Hair follicular keratinocyte (primary cell): Measurements from ENCODE around the gene TPCN2. TPM values are rescaled to one million over a fixed set of nuclear protein-coding genes. Genes with fewer than 3 reads are reported as not detected.

ENCODE experiments used
- total RNA-seq: library from RNA; depleted of rRNA; stranded (reverse); fragments of >200 nt; gene quantifications from 2 replicates; pipeline ENCODE4 v1.2.3, GENCODE V29; 2015

Gene TPCN2
- total RNA-seq, result 5.7 and 7.8 TPM in 2 replicates

GRCh38 chr11:69048694-69049489 is at the start of gene TPCN2:
TSS of gene TPCN2 (plus strand) at chr11:69048932. CDS start at chr11:69048998, 66 bp downstream.

GRCh38 chr11:69013009-69013951 is 35.5 kb upstream of the TPCN2 start, which contains the start of gene MRGPRF:
TSS of gene MRGPRF (minus strand) at chr11:69013246. CDS start at chr11:69009901, 3,345 bp downstream.

GRCh38 chr11:69155302-69156234 is 106.8 kb downstream of the TPCN2 start, which contains the start of gene SMIM38:
TSS of gene SMIM38 (plus strand) at chr11:69155935. CDS start at chr11:69157847, 1,912 bp downstream.

Other genes starting within 250 kb of the TPCN2 start
- gene CPT1A, start 207.0 kb upstream of the TPCN2 start, total RNA-seq, result 9.9 and 16.4 TPM in 2 replicates
- 53.5 and 100 TPM in 2 replicates for gene MRPL21, start 145.1 kb upstream of the TPCN2 start, total RNA-seq
- 6.8 and 8.5 TPM in 2 replicates for gene IGHMBP2, start 145.0 kb upstream of the TPCN2 start, total RNA-seq
- gene MRGPRD, start 67.9 kb upstream of the TPCN2 start, total RNA-seq, result not detected in 2 replicates
- gene MRGPRF, start 35.7 kb upstream of the TPCN2 start, total RNA-seq, result 0.30 and 0.47 TPM in 2 replicates
- not detected in 2 replicates for gene SMIM38, start 107.0 kb downstream of the TPCN2 start, total RNA-seq
- not detected in 2 replicates for gene MYEOV, start 245.2 kb downstream of the TPCN2 start, total RNA-seq